ENCODE data around the gene CPLANE1. TPM values are rescaled to one million over a fixed set of nuclear protein-coding genes. Genes with fewer than 3 reads are reported as not detected.

Gene CPLANE1
- total RNA-seq, 1 donor from 2014 or later: 21.8 TPM

- DNase-seq (ENCODE audit: low read depth) (peak; percentile 35), FAIRE-seq (no peak)
- Histone ChIP-seq H3K36me3 (ENCODE audit: insufficient read depth, low read length) (peaks cover 5% of the 10 kb centered on the region), H3K27ac (ENCODE audit: low read depth, low read length) (no peak overlapping the region), H3K27me3 (ENCODE audit: insufficient read depth, low read length) (no peaks in the 10 kb centered on the region), H3K4me2 (ENCODE audit: low read length) (no peak overlapping the region), H2AFZ (ENCODE audit: low read depth, low read length) (no peak overlapping the region), H4K20me1 (ENCODE audit: insufficient read depth, low read length) (no peaks in the 10 kb centered on the region), H3K79me2 (ENCODE audit: insufficient read depth, low read length) (no peaks in the 10 kb centered on the region), H3K4me3 (ENCODE audit: insufficient read depth, low read depth, low read length) (no peak overlapping the region), H3K9ac (ENCODE audit: low read length) (no peak overlapping the region), H3K4me1 (ENCODE audit: insufficient read depth, low read length) (no peaks in the 10 kb centered on the region), H3K9me3 (ENCODE audit: insufficient read depth, low read depth, low read length) (no peaks in the 10 kb centered on the region)
- TF ChIP-seq EZH2 (IDR thresholded peaks at IDR 0.05; ENCODE audit: insufficient read depth, low read length): no peak
- TF ChIP-seq CTCF (IDR thresholded peaks at IDR 0.05; ENCODE audit: insufficient read depth, low read depth, low read length): no peak
- Mint-ChIP-seq H3K36me3 (ENCODE audit: low read depth, unreplicated experiment) (peaks cover 49% of the 10 kb centered on the region), H3K9me3 (ENCODE audit: unreplicated experiment) (peaks cover 22% of the 10 kb centered on the region), H3K4me3 (ENCODE audit: unreplicated experiment) (no peak overlapping the region), H3K27ac (ENCODE audit: unreplicated experiment) (no peak overlapping the region), H3K27me3 (ENCODE audit: low read depth, unreplicated experiment) (no peaks in the 10 kb centered on the region), H3K4me1 (ENCODE audit: low read depth, unreplicated experiment) (peaks cover 11% of the 10 kb centered on the region)
These were observed 116.5 kb downstream of the CPLANE1 start for GRCh38 chr5:37132646-37133045.

- Histone ChIP-seq H4K20me1 (ENCODE audit: insufficient read depth, low read length) (no peaks in the 10 kb centered on the region), H3K27ac (ENCODE audit: low read depth, low read length) (no peak overlapping the region), H3K79me2 (ENCODE audit: insufficient read depth, low read length) (no peaks in the 10 kb centered on the region), H2AFZ (ENCODE audit: low read depth, low read length) (no peak overlapping the region), H3K4me1 (ENCODE audit: insufficient read depth, low read length) (no peaks in the 10 kb centered on the region), H3K4me2 (ENCODE audit: low read length) (no peak overlapping the region), H3K36me3 (ENCODE audit: insufficient read depth, low read length) (peaks cover 16% of the 10 kb centered on the region), H3K9ac (ENCODE audit: low read length) (no peak overlapping the region), H3K4me3 (ENCODE audit: insufficient read depth, low read depth, low read length) (no peak overlapping the region), H3K9me3 (ENCODE audit: insufficient read depth, low read depth, low read length) (no peaks in the 10 kb centered on the region), H3K27me3 (ENCODE audit: insufficient read depth, low read length) (no peaks in the 10 kb centered on the region)
- FAIRE-seq (no peak), DNase-seq (ENCODE audit: low read depth) (no peak)
- Mint-ChIP-seq H3K27me3 (ENCODE audit: low read depth, unreplicated experiment) (no peaks in the 10 kb centered on the region), H3K4me3 (ENCODE audit: unreplicated experiment) (no peak overlapping the region), H3K27ac (ENCODE audit: unreplicated experiment) (no peak overlapping the region), H3K4me1 (ENCODE audit: low read depth, unreplicated experiment) (no peaks in the 10 kb centered on the region), H3K9me3 (ENCODE audit: unreplicated experiment) (no peaks in the 10 kb centered on the region), H3K36me3 (ENCODE audit: low read depth, unreplicated experiment) (peaks cover 6% of the 10 kb centered on the region)
- TF ChIP-seq CTCF (IDR thresholded peaks at IDR 0.05; ENCODE audit: insufficient read depth, low read depth, low read length) (no peak), EZH2 (IDR thresholded peaks at IDR 0.05; ENCODE audit: insufficient read depth, low read length) (no peak)
These were observed 127.7 kb downstream of the CPLANE1 start for GRCh38 chr5:37121465-37121864.

GRCh38 chr5:37121027-37121426 lies 128.1 kb downstream of the CPLANE1 start:
- peaks cover 7% of the 10 kb centered on the region for H3K36me3 Mint-ChIP-seq (ENCODE audit: low read depth, unreplicated experiment)
- no peak for FAIRE-seq

More at GRCh38 chr5:37121027-37121426, 128.1 kb downstream of the CPLANE1 start:
- Histone ChIP-seq H3K9me3 (ENCODE audit: insufficient read depth, low read depth, low read length) (no peaks in the 10 kb centered on the region), H3K9ac (ENCODE audit: low read length) (no peak overlapping the region), H3K36me3 (ENCODE audit: insufficient read depth, low read length) (peaks cover 17% of the 10 kb centered on the region), H3K27ac (ENCODE audit: low read depth, low read length) (no peak overlapping the region), H3K79me2 (ENCODE audit: insufficient read depth, low read length) (no peaks in the 10 kb centered on the region), H3K27me3 (ENCODE audit: insufficient read depth, low read length) (no peaks in the 10 kb centered on the region), H3K4me1 (ENCODE audit: insufficient read depth, low read length) (no peaks in the 10 kb centered on the region), H3K4me2 (ENCODE audit: low read length) (no peak overlapping the region), H4K20me1 (ENCODE audit: insufficient read depth, low read length) (no peaks in the 10 kb centered on the region), H2AFZ (ENCODE audit: low read depth, low read length) (no peak overlapping the region), H3K4me3 (ENCODE audit: insufficient read depth, low read depth, low read length) (no peak overlapping the region)
- no peak for TF ChIP-seq CTCF (IDR thresholded peaks at IDR 0.05; ENCODE audit: insufficient read depth, low read depth, low read length)
- no peak for TF ChIP-seq EZH2 (IDR thresholded peaks at IDR 0.05; ENCODE audit: insufficient read depth, low read length)
- H3K27ac Mint-ChIP-seq (ENCODE audit: unreplicated experiment): no peak overlapping the region
- no peaks in the 10 kb centered on the region for H3K4me1 Mint-ChIP-seq (ENCODE audit: low read depth, unreplicated experiment)
- DNase-seq (ENCODE audit: low read depth): no peak
- H3K9me3 Mint-ChIP-seq (ENCODE audit: unreplicated experiment): no peaks in the 10 kb centered on the region
- no peaks in the 10 kb centered on the region for H3K27me3 Mint-ChIP-seq (ENCODE audit: low read depth, unreplicated experiment)
- no peak overlapping the region for H3K4me3 Mint-ChIP-seq (ENCODE audit: unreplicated experiment)

Data from astrocyte (in vitro differentiated cells and primary cell).